Liver (tissue), 3 donors: ENCODE data around the gene CD80.

ENCODE experiments used
- ATF3 ChIP-seq: IDR thresholded peaks from 2 replicates; pipeline ENCODE4 v1.6.1; 2016; ENCODE audit warnings: antibody characterized with exemption
- CTCF ChIP-seq: fragments of 150-350 bp; IDR thresholded peaks from 2 replicates; pipeline ENCODE4 v1.5.1; 2017; ENCODE audit warnings: improper control_type of control experiment, low read depth, low read length; ENCODE audit not compliant: missing input control
- EGR1 ChIP-seq, 2 donors: IDR thresholded peaks; 2 replicates each; pipeline ENCODE4 v1.6.1; 2016 to 2018; ENCODE audit warnings: antibody characterized with exemption in 2 of 2, low read depth in 2 of 2
- GABPA ChIP-seq, 2 donors: IDR thresholded peaks in 1 of 2; conservative IDR thresholded peaks in 1 of 2; 2 replicates each; pipeline ENCODE4 v1.6.1; 2016; ENCODE audit warnings: antibody characterized with exemption in 2 of 2, mild to moderate bottlenecking in 1 of 2, moderate library complexity in 1 of 2
- JUND ChIP-seq, 2 donors: IDR thresholded peaks; 2 replicates each; pipeline ENCODE4 v1.6.1; 2016; ENCODE audit warnings: antibody characterized with exemption in 2 of 2
- MAX ChIP-seq: IDR thresholded peaks from 2 replicates; pipeline ENCODE4 v1.6.1; 2016; ENCODE audit warnings: antibody characterized with exemption
- NR2F2 ChIP-seq: IDR thresholded peaks from 2 replicates; pipeline ENCODE4 v1.6.1; 2016; ENCODE audit warnings: antibody characterized with exemption
- RAD21 ChIP-seq, 2 donors: IDR thresholded peaks; 2 replicates each; pipeline ENCODE4 v1.6.1; 2016; ENCODE audit warnings: antibody characterized with exemption in 2 of 2, mild to moderate bottlenecking in 2 of 2
- REST ChIP-seq: IDR thresholded peaks from 2 replicates; pipeline ENCODE4 v1.6.1; 2016; ENCODE audit warnings: antibody characterized with exemption, mild to moderate bottlenecking
- RXRA ChIP-seq, 2 donors: IDR thresholded peaks; 2 replicates each; pipeline ENCODE4 v1.6.1; 2017 to 2018; ENCODE audit warnings: antibody characterized with exemption in 2 of 2, mild to moderate bottlenecking in 1 of 2
- SP1 ChIP-seq: IDR thresholded peaks from 2 replicates; pipeline ENCODE4 v1.6.1; 2018; ENCODE audit warnings: antibody characterized with exemption, mild to moderate bottlenecking
- TAF1 ChIP-seq: conservative IDR thresholded peaks from 2 replicates; pipeline ENCODE4 v1.6.1; 2016; ENCODE audit warnings: antibody characterized with exemption, mild to moderate bottlenecking
- YY1 ChIP-seq: IDR thresholded peaks from 2 replicates; pipeline ENCODE4 v1.6.1; 2016; ENCODE audit warnings: antibody characterized with exemption, mild to moderate bottlenecking
- donor health status: healthy.
- donor health status: healthy.

- TF ChIP-seq YY1 (no peak), CTCF (no peak), GABPA (IDR thresholded peaks at IDR 0.05 in 1 of 2, conservative IDR thresholded peaks at IDR 0.05 in 1 of 2) (no peak), TAF1 (no peak), MAX (no peak), REST (no peak), NR2F2 (no peak), ATF3 (no peak), RXRA (IDR thresholded peaks at IDR 0.05) (no peak), EGR1 (IDR thresholded peaks at IDR 0.05; ENCODE audit: low read depth in 2 of 2) (no peak), SP1 (no peak), JUND (IDR thresholded peaks at IDR 0.05) (no peak), RAD21 (IDR thresholded peaks at IDR 0.05) (no peak)
Observed at GRCh38 chr3:119527714-119528113, 31.7 kb downstream of the CD80 start.
